GM18907 (cell line): ENCODE measurements around the gene CCL17.

Source experiments
- ATAC-seq: cut with Tn5 transposase; IDR thresholded peaks from one replicate; pipeline ENCODE4 v1.9.1; 2021; ENCODE audit warnings: mild to moderate bottlenecking, moderate library complexity; ENCODE audit not compliant: unreplicated experiment

CCL17 gene

GRCh38 chr16:57377080-57377841 lies 27.3 kb upstream of the CCL17 start:
- ATAC-seq, result peak; percentile 82

- no peak for ATAC-seq
These were observed 25.0 kb upstream of the CCL17 start for GRCh38 chr16:57379579-57379978.

DNA sequence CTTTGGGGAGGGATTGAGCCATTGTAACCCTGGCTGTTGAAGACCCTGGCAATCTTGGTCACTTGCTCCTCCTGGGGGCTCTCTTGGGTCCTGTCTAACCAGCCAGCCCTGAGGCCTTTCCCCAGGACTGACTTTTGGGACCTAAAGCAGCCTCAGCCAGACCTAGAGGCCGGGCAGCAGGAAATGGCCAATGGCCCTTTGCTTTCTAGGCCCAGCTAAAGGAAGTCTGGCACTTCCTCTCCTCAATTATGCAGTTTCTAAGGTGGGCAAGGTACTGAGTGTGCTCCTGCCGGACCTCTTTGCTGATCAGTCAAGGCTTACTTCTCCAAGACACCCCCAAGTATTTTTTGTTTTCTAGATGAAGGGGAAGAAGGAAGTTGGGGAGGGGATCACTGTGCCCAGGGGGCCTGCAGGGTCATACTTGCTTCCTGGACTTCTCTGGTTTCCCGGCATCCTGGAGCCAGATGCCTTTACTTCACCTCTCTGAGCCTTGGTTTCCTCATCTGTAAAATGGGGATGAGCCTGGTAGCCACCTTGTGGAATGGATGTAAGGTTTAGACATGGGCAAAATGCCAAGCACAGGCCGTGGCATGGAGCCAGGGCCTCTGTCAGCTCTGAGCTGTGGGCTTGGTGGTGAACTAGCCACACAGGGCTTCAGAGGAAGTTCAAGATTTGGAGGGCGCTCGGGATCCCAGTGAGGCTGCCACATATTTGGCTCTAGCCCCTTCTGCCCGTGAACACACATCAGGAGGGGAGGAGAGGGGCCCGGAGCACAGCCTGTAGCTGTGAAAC lies 23.7 kb upstream of the CCL17 start:
- no peak for ATAC-seq

DNA sequence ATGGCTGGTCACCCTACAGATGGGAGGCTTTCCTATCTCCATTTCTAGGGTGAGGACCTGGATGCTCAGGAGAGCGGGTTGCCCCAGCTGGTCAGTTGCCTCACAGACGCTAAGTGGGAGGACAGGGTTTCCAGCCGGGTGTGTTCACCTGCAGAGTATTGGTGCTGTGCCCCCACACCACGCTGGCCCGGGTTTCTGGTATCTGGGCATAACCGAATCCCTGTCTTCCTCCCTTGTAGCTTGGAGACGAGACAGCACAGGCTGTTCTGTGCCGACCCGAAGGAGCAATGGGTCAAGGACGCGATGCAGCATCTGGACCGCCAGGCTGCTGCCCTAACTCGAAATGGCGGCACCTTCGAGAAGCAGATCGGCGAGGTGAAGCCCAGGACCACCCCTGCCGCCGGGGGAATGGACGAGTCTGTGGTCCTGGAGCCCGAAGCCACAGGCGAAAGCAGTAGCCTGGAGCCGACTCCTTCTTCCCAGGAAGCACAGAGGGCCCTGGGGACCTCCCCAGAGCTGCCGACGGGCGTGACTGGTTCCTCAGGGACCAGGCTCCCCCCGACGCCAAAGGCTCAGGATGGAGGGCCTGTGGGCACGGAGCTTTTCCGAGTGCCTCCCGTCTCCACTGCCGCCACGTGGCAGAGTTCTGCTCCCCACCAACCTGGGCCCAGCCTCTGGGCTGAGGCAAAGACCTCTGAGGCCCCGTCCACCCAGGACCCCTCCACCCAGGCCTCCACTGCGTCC lies 22.6 kb upstream of the CCL17 start:
- no peak for ATAC-seq

DNA sequence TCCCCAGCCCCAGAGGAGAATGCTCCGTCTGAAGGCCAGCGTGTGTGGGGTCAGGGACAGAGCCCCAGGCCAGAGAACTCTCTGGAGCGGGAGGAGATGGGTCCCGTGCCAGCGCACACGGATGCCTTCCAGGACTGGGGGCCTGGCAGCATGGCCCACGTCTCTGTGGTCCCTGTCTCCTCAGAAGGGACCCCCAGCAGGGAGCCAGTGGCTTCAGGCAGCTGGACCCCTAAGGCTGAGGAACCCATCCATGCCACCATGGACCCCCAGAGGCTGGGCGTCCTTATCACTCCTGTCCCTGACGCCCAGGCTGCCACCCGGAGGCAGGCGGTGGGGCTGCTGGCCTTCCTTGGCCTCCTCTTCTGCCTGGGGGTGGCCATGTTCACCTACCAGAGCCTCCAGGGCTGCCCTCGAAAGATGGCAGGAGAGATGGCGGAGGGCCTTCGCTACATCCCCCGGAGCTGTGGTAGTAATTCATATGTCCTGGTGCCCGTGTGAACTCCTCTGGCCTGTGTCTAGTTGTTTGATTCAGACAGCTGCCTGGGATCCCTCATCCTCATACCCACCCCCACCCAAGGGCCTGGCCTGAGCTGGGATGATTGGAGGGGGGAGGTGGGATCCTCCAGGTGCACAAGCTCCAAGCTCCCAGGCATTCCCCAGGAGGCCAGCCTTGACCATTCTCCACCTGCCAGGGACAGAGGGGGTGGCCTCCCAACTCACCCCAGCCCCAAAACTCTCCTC lies 21.9 kb upstream of the CCL17 start:
- no peak for ATAC-seq

DNA sequence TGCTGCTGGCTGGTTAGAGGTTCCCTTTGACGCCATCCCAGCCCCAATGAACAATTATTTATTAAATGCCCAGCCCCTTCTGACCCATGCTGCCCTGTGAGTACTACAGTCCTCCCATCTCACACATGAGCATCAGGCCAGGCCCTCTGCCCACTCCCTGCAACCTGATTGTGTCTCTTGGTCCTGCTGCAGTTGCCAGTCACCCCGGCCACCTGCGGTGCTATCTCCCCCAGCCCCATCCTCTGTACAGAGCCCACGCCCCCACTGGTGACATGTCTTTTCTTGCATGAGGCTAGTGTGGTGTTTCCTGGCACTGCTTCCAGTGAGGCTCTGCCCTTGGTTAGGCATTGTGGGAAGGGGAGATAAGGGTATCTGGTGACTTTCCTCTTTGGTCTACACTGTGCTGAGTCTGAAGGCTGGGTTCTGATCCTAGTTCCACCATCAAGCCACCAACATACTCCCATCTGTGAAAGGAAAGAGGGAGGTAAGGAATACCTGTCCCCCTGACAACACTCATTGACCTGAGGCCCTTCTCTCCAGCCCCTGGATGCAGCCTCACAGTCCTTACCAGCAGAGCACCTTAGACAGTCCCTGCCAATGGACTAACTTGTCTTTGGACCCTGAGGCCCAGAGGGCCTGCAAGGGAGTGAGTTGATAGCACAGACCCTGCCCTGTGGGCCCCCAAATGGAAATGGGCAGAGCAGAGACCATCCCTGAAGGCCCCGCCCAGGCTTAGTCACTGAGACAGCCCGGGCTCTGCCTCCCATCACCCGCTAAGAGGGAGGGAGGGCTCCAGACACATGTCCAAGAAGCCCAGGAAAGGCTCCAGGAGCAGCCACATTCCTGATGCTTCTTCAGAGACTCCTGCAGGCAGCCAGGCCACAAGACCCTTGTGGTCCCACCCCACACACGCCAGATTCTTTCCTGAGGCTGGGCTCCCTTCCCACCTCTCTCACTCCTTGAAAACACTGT lies 21.0 kb upstream of the CCL17 start:
- no peak for ATAC-seq

- no peak for ATAC-seq
These were observed 20.1 kb upstream of the CCL17 start for GRCh38 chr16:57384248-57385070.

- no peak for ATAC-seq
These were observed 19.5 kb upstream of the CCL17 start for GRCh38 chr16:57385083-57385482.

- no peak for ATAC-seq
These were observed 18.1 kb upstream of the CCL17 start for GRCh38 chr16:57386381-57386951.

- peak; percentile 40 for ATAC-seq
These were observed 16.8 kb upstream of the CCL17 start for GRCh38 chr16:57387598-57388354.

DNA sequence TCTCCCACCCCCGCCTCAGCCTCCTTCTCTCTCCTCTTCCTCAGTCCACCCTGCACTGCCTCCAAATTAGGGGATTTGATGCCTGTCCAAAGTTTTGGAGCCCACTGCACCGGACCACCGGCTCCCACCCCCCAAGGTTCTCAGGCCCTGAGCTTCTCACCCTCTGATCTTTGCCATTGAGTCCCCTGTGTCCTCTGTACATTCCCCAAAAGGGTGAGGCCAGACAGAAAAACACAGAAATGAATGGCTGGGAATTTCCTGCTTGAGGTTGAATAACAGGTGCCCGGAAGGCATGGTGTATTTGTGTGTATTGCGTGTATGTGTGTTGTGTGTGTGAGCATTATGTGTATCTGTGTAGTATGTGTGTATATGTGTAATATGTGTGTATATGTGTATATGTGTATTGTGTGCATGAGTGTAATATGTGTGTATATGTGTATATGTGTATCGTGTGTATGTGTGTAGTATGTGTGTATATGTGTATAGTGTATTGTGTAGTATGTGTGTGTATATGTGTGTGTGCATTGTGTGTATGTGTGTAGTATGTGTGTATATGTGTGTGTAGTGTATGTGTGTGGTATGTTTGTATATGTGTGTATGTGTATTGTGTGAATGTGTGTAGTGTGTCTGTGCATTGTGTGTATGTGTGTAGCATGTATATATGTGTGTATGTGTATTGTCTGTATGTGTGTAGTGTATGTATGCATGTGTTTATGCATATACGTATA lies 16.0 kb upstream of the CCL17 start:
- peak; percentile 52 for ATAC-seq

DNA sequence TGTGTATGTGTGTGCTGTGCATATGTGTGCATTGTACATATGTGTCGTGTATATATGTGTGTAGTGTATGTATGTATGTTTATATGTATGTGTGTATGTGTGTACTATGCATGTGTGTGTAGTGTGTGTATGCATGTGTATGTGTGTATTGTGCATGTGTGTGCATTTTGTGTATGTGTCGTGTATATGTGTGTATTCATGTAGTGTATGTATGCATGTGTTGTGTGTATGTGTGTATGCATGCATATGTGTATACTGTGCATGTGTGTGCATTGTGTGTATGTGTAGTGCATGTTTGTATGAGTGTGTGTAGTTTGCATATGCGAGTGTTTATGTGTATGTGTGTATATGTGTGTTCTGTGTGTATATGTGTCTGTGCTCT lies 15.5 kb upstream of the CCL17 start:
- no peak for ATAC-seq

GRCh38 chr16:57390636-57391295 lies 13.8 kb upstream of the CCL17 start:
- ATAC-seq, result no peak

DNA sequence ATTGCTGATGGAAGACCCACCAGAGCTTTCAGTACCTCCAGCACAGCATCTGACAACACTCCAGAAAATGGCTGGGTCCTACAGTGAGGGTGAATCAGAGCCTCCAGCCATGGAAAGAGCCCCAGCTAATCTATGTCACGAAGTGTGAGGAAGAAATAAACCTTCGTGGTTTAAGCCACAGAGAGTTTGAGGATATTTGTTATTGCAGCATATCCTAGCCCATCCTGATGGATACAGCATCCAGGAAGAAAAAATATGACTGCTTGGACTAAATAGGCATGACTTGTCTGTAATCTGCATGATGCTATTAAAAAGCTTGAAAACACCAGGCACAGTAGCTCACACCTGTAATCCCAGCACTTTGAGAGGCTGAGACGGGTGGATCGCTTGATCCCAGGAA lies 13.3 kb upstream of the CCL17 start:
- no peak for ATAC-seq

- ATAC-seq, result no peak
These were observed 12.9 kb upstream of the CCL17 start for GRCh38 chr16:57391708-57392107.

DNA sequence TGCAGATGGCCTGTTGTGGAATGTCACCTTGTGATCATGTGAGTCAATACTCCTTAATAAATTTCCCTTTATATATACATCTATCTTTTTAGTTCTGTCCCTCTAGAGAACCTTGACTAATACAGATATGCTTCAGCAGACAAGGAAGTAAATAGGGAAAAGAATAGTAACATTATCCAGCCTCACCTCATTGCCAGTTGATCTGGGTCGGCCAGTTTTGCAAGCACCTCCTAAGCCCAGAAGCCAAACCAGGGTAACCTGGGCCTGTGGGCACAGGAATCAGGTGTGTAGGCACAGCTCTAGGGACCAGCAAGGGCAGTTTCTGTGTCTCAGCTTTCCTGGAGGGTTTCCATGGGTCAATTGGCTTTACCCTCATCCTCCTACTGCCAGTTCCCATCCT lies 11.9 kb upstream of the CCL17 start:
- no peak for ATAC-seq

GRCh38 chr16:57394444-57394843 lies 10.1 kb upstream of the CCL17 start:
- ATAC-seq, result no peak
